Midbrain (tissue), 1 donor: ENCODE data around the gene C1D.
"Not testable (repeated sequence)": the region's sequence is repeated elsewhere in the genome, so short reads cannot be mapped to it uniquely, and the experiment has no call there.

Experiments used
- DNase-seq: peaks from one replicate; lab custom pipeline; 2025; lab: John Stamatoyannopoulos, UW

Gene C1D

GRCh38 chr2:68062680-68063387, at the start of gene C1D:
TSS of gene C1D (minus strand) at chr2:68063004. CDS start at chr2:68047310, 15,694 bp downstream.
- DNase-seq = peak; percentile 91

- DNase-seq = no peak
These were observed 47.3 kb upstream of the C1D start for GRCh38 chr2:68110102-68110501.

GRCh38 chr2:68108120-68108519, 45.3 kb upstream of the C1D start:
- no peak for DNase-seq

GRCh38 chr2:68107475-68107874, 44.7 kb upstream of the C1D start:
- DNase-seq = no peak

- no peak for DNase-seq
These were observed 41.5 kb upstream of the C1D start for GRCh38 chr2:68104111-68104835.

- DNase-seq = no peak
These were observed 40.9 kb upstream of the C1D start for GRCh38 chr2:68103709-68104055.

- no peak for DNase-seq
These were observed 40.4 kb upstream of the C1D start for GRCh38 chr2:68103030-68103708.

GRCh38 chr2:68100189-68100588, 37.4 kb upstream of the C1D start:
- no peak for DNase-seq

GRCh38 chr2:68099260-68099659, 36.5 kb upstream of the C1D start:
- no peak for DNase-seq

- no peak for DNase-seq
These were observed 35.5 kb upstream of the C1D start for GRCh38 chr2:68098291-68098797.

GRCh38 chr2:68094111-68094510, 31.3 kb upstream of the C1D start:
- DNase-seq = no peak

- DNase-seq = no peak
These were observed 30.8 kb upstream of the C1D start for GRCh38 chr2:68093634-68094033.

- no peak for DNase-seq
These were observed 28.7 kb upstream of the C1D start for GRCh38 chr2:68091439-68092034.

- no peak for DNase-seq
These were observed 27.2 kb upstream of the C1D start for GRCh38 chr2:68089961-68090360.

- DNase-seq = no peak
These were observed 26.1 kb upstream of the C1D start for GRCh38 chr2:68088940-68089339.

- no peak for DNase-seq
These were observed 23.4 kb upstream of the C1D start for GRCh38 chr2:68086166-68086565.

- no peak for DNase-seq
These were observed 20.5 kb upstream of the C1D start for GRCh38 chr2:68083346-68083745.

- no peak for DNase-seq
These were observed 11.2 kb upstream of the C1D start for GRCh38 chr2:68074050-68074449.

GRCh38 chr2:68063797-68064646, 1.2 kb upstream of the C1D start:
- not testable (repeated sequence) for DNase-seq

- DNase-seq = no peak
These were observed 2.2 kb downstream of the C1D start for GRCh38 chr2:68060652-68061051.

GRCh38 chr2:68059784-68060525, 2.8 kb downstream of the C1D start:
- DNase-seq = no peak
